Astrocyte (in vitro differentiated cells and primary cell): ENCODE data around the gene ITPKB. TPM values are rescaled to one million over a fixed set of nuclear protein-coding genes. Genes with fewer than 3 reads are reported as not detected.

Experiments used
- DNase-seq: peaks from one replicate; pipeline ENCODE4 v3.0.0-alpha.2; 2010; ENCODE audit warnings: low read depth
- FAIRE-seq: peaks from 2 replicates; lab custom pipeline; 2011; peaks lifted over from hg19 to GRCh38; lab: Jason Lieb, UNC
- H2AFZ ChIP-seq: 2 replicates; pipeline ENCODE4 v1.6.0; 2012; ENCODE audit warnings: low read depth, low read length, inconsistent platforms
- H3K27ac ChIP-seq: 2 replicates; pipeline ENCODE4 v1.5.1; 2011; ENCODE audit warnings: low read depth, low read length, inconsistent platforms
- H3K27me3 ChIP-seq: 2 replicates; pipeline ENCODE4 v1.6.0; 2011; ENCODE audit warnings: low read length, inconsistent platforms; ENCODE audit not compliant: insufficient read depth
- H3K36me3 ChIP-seq: 2 replicates; pipeline ENCODE4 v1.5.1; 2011; ENCODE audit warnings: low read length, inconsistent platforms; ENCODE audit not compliant: insufficient read depth
- H3K4me1 ChIP-seq: 2 replicates; pipeline ENCODE4 v1.5.1; 2011; ENCODE audit warnings: low read length, inconsistent platforms; ENCODE audit not compliant: insufficient read depth
- H3K4me2 ChIP-seq: 2 replicates; pipeline ENCODE4 v1.6.0; 2012; ENCODE audit warnings: low read length, inconsistent platforms
- H3K4me3 ChIP-seq: 2 replicates; pipeline ENCODE4 v1.5.1; 2011; ENCODE audit warnings: low read depth, mild to moderate bottlenecking, low read length, inconsistent platforms; ENCODE audit not compliant: insufficient read depth
- H3K79me2 ChIP-seq: 2 replicates; pipeline ENCODE4 v1.6.0; 2012; ENCODE audit warnings: mild to moderate bottlenecking, low read length, inconsistent platforms; ENCODE audit not compliant: insufficient read depth
- H3K9ac ChIP-seq: 2 replicates; pipeline ENCODE4 v1.6.0; 2012; ENCODE audit warnings: mild to moderate bottlenecking, low read length, inconsistent platforms
- H3K9me3 ChIP-seq: 2 replicates; pipeline ENCODE4 v1.5.1; 2012; ENCODE audit warnings: low read depth, mild to moderate bottlenecking, low read length, inconsistent platforms; ENCODE audit not compliant: insufficient read depth
- H4K20me1 ChIP-seq: 2 replicates; pipeline ENCODE4 v1.6.0; 2012; ENCODE audit warnings: low read length, inconsistent platforms; ENCODE audit not compliant: insufficient read depth
- H3K27ac Mint-ChIP-seq: one replicate; pipeline ENCODE4 v1.8.0; 2021; ENCODE audit warnings: mild to moderate bottlenecking, mixed read lengths; ENCODE audit not compliant: unreplicated experiment
- H3K27me3 Mint-ChIP-seq: one replicate; pipeline ENCODE4 v1.8.0; 2021; ENCODE audit warnings: low read depth, mixed read lengths; ENCODE audit not compliant: unreplicated experiment
- H3K36me3 Mint-ChIP-seq: one replicate; pipeline ENCODE4 v1.8.0; 2021; ENCODE audit warnings: low read depth, mixed read lengths; ENCODE audit not compliant: unreplicated experiment
- H3K4me1 Mint-ChIP-seq: one replicate; pipeline ENCODE4 v1.8.0; 2021; ENCODE audit warnings: low read depth, mixed read lengths; ENCODE audit not compliant: unreplicated experiment
- H3K4me3 Mint-ChIP-seq: one replicate; pipeline ENCODE4 v1.8.0; 2021; ENCODE audit warnings: mild to moderate bottlenecking, moderate library complexity, mixed read lengths; ENCODE audit not compliant: unreplicated experiment
- H3K9me3 Mint-ChIP-seq: one replicate; pipeline ENCODE4 v1.8.0; 2021; ENCODE audit warnings: mild to moderate bottlenecking, mixed read lengths; ENCODE audit not compliant: unreplicated experiment
- CTCF ChIP-seq: IDR thresholded peaks from 2 replicates; pipeline ENCODE4 v1.5.1; 2011; ENCODE audit warnings: low read depth, mild to moderate bottlenecking, inconsistent platforms, low read length, moderate library complexity; ENCODE audit not compliant: insufficient read depth
- EZH2 ChIP-seq: IDR thresholded peaks from 2 replicates; pipeline ENCODE4 v1.6.1; 2012; ENCODE audit warnings: mild to moderate bottlenecking, low read length, inconsistent platforms; ENCODE audit not compliant: insufficient read depth
- total RNA-seq: library from RNA; stranded (reverse); gene quantifications from 2 replicates; pipeline ENCODE4 v1.2.1, GENCODE V29; 2021

The ITPKB gene
- total RNA-seq, 1 donor from 2014 or later, result 10.5 TPM

- no peak overlapping the region for H3K4me3 ChIP-seq
- H3K27ac Mint-ChIP-seq, result no peak overlapping the region
- no peaks in the 10 kb centered on the region for H3K79me2 ChIP-seq
- H3K36me3 Mint-ChIP-seq, result peaks cover 11% of the 10 kb centered on the region
- H3K9ac ChIP-seq, result no peak overlapping the region
- no peak overlapping the region for H3K4me2 ChIP-seq
- peaks cover 3% of the 10 kb centered on the region for H4K20me1 ChIP-seq
- DNase-seq, result peak; percentile 8
- FAIRE-seq, result no peak
- H3K4me1 ChIP-seq, result peaks cover 33% of the 10 kb centered on the region
- no peaks in the 10 kb centered on the region for H3K9me3 Mint-ChIP-seq
- H3K4me3 Mint-ChIP-seq, result no peak overlapping the region
- no peak for TF ChIP-seq EZH2
- TF ChIP-seq CTCF, result no peak
- peaks cover 4% of the 10 kb centered on the region for H3K27me3 Mint-ChIP-seq
- no peak overlapping the region for H2AFZ ChIP-seq
- H3K27me3 ChIP-seq, result no peaks in the 10 kb centered on the region
- H3K36me3 ChIP-seq, result no peaks in the 10 kb centered on the region
- H3K4me1 Mint-ChIP-seq, result peaks cover 26% of the 10 kb centered on the region
- no peak overlapping the region for H3K27ac ChIP-seq
- H3K9me3 ChIP-seq, result no peaks in the 10 kb centered on the region
These were observed 94.4 kb downstream of the ITPKB start for GRCh38 chr1:226644541-226645176.

DNA sequence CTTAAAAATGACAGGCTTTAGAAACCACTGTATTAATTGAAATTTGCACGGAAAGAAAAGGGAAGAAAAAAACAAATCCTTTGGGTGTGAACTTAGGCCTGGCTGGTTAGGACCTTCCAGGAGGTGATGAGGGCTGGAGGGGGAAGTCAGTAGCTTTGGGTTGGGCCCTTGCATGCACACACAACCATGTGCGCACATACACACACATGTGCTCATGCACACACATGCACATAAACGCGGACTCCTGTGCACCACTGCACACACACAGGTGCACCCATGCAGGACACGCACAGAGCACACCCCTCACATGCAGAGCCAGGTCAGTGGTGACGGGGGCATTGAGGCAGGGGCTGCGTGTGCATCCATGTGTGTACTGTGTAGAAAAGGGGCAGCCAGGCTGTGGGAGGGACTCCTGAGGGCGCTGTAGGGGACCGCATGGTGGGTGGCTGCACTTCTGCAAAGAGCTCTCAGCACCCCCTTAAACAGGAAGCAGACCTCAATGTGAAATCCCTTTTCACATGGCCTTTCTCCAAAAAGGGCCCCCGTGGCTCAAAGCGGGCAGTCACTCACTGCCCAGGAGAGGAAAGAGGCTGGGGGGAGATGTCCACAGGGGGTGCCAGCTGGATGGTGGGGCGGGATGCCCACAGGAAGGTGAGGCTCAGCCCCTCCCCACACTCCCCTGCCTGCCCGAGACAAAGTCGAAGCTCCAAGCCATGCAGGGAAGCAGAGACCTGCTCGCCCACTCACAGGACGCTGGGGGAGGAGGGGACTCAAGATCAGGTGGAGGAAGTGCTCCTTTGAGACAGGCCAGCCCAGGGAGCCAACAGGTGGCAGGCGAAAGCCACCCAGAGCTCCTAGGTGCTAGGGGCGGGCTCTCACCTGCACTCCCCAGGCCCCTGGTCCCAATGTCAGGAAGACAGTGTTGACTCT lies 95.2 kb downstream of the ITPKB start:
- no peak for FAIRE-seq
- Histone ChIP-seq H3K27ac (no peak overlapping the region), H3K27me3 (no peaks in the 10 kb centered on the region), H3K9me3 (no peaks in the 10 kb centered on the region), H3K4me2 (peak overlapping the region; percentile 77), H3K79me2 (no peaks in the 10 kb centered on the region), H3K4me3 (no peak overlapping the region), H2AFZ (no peak overlapping the region), H4K20me1 (peaks cover 3% of the 10 kb centered on the region), H3K36me3 (no peaks in the 10 kb centered on the region), H3K9ac (no peak overlapping the region), H3K4me1 (peaks cover 33% of the 10 kb centered on the region)
- Mint-ChIP-seq H3K36me3 (peaks cover 11% of the 10 kb centered on the region), H3K4me3 (no peak overlapping the region), H3K4me1 (peaks cover 26% of the 10 kb centered on the region), H3K9me3 (no peaks in the 10 kb centered on the region), H3K27me3 (peaks cover 4% of the 10 kb centered on the region), H3K27ac (no peak overlapping the region)
- no peak for DNase-seq
- TF ChIP-seq EZH2, result no peak
- TF ChIP-seq CTCF, result no peak
